Measurements from ENCODE around the gene PCDH9. TPM values are rescaled to one million over a fixed set of nuclear protein-coding genes. Genes with fewer than 3 reads are reported as not detected.

The PCDH9 gene
- total RNA-seq, 1 donor from 2014 or later, result 19.0 TPM

DNA sequence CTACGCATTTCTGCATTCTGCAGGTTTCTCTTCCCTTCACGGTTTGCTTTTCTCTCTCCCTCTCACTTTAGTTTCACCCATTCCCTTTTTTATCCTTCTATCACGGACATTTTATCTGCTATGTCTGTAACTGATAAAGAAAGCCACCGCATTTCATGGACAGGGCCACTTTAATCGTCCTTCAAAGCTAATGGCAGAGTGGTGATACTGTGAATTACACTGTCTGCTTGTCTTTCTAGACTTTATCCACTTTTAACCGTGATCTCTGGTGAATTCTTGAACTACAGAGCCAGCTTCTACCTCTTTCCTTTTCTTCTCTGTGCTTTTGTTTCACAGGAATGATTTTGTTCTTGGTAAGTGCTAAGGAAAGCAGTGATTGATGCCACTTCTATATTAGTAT lies 760.4 kb downstream of the PCDH9 start:
- no peak for DNase-seq (ENCODE audit: low spot score)

DNA sequence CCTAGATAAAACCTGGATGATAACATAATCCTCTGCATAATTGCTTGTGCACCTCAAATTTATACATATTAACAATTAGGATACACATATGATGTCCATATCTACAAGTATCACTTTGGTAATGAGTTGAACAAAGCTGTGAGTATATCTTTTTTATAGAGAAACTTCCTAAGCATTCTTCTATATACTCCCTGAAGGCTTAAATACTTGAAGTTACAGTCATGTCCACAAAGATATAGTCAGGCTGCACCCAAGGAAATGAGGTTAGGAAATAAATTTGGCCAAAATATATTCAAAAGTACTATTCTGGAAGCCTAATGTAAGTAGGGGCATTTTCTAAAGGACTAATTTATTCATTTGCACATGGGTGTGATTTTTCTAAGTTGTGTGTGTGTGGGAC lies 761.5 kb downstream of the PCDH9 start:
- DNase-seq (ENCODE audit: low spot score), result no peak

DNA sequence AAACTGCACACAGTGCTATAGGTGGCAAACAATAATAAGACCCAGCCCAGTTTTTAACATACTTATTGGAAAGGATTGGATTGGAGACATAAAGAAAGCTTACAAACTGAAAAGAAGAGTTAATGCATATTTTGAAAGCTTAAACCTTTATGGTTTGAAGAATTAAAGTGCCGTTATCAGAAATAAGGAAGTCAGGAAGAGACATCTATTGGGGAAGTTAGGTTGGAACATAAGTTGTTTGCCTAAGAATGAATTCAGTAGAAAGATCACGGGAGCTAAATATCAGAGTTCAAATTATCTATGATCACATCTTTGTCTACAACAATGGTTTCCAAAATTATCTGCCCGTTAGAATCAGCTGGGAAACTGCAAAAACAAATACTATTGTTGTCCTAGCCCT lies 767.9 kb downstream of the PCDH9 start:
- no peak for DNase-seq (ENCODE audit: low spot score)

DNA sequence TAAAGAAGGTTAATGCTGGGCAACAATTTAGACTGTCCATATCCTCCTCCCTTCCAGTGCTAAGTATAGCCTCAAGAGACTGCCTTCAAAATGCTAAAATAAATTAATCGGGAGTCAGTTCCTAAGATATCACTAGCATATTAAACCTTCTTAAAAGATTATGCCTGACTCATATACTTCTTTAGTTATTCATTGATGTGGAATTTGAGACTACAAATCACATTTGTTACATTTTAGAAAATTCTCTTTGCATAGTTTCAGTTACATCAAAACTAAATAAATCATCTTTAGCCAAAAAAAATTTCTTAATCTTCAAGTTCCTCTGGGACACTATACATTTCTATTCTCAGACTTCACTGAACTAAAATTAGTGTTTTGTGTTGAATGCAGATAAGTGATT lies 769.1 kb downstream of the PCDH9 start:
- no peak for DNase-seq (ENCODE audit: low spot score)

DNA sequence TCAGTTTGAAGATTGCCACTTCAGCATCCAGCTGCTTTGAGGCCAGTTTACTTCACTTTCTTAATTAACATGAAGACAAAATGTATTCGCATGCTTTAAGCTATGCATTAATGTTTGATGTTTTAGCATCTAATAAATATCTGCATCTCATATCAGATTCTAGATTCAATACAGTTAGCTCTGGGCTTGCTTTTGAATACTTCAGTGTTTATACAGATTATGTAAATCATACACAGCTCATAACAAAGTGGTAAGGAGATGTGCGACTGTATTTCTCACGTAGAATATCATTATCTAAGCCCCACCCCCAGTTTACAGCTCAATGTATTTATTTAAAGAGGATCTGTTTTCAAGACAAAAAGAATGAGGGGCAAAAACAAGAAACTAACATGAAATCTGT lies 770.5 kb downstream of the PCDH9 start:
- no peak for DNase-seq (ENCODE audit: low spot score)

DNA sequence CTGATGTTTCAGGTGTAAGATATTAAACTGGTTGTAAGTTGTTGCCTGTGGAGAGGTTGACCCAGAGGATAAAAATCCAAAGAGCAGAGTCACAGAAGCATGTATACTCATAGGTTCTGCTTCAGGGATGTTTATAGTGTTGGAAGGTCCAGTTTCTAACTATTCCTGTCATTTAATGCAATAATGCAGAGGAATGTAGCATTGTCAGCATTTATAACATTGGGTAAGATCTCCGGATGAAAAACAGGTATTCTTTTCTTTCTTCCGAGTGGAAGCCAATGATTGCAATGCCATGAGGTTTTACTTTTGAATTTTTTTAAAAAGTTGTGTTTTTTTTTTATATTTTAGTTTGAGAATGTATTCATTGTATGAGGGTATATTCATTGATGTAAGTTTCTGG lies 771.0 kb downstream of the PCDH9 start:
- no peak for DNase-seq (ENCODE audit: low spot score)

DNA sequence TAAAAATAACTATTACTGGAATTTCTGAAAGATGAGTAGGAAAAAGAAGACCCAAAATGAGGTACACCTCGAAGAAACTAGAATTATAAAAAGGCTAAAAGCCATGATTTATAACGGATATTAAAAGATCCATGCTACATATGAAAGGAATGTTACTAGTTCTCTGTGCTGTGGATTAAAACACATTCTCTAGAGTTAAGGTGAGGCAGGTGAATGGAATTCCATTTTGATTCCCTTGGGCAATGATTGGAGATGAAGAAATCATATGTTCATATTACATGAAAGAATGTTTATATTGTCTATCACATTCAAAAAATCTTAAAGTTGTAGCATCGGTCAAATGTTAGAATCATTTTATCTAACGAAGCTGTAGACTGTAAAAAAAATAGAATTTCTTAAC lies 783.7 kb downstream of the PCDH9 start:
- DNase-seq (ENCODE audit: low spot score), result no peak

DNA sequence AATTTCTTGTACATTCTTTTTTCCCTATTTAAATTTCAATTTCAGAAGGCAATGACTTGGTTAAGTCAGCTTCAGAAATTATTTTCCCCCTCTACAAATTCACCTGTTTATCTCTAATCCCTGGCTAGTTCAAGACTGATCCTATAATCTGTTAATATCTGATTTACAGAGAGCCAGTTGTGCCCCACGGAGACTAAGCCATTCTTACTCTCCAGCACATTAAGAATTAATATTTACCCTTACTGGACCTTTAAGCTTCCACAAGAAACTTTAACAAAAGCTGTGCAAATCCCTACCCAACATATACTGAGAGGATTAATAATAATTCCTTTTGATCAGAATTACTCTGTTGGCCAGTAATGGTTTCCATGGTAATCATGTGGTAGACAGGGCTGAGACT lies 786.2 kb downstream of the PCDH9 start:
- DNase-seq (ENCODE audit: low spot score), result no peak

DNA sequence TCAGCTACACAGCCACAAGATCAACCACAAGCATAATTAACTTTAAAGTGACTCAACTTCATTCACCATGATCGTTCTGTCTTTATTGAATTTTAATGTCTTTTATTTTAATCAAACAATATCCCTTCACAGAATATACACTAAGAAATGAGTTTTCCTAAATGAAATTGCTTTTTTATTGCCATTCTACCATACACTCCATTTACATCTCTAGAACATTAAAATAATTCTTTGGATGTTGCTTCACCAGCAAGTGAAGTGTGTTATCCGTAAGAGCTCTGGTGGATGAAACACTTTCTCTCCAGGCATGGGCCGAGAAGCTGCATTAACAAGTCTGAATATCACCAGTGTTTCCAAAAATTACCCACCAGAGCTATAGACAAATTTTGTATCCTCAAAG lies 789.2 kb downstream of the PCDH9 start:
- no peak for DNase-seq (ENCODE audit: low spot score)

DNA sequence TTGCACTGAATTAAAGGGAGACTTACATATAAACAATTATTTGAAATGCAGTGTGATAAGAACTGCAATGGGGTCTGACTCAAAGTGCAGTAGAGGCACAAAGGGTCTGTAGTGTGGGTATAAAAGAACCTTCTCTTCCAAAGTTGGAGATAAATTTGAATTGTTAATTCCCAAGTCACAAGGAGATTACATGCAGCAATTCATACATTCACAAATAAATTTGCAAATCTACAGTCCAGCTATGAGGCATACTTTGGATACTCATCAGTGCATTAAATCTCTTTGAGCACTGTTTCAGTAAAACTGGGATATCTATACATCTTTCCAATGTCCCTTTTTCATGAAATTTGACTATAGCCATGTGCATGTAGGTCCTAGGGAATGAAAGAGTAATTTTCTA lies 799.4 kb downstream of the PCDH9 start:
- no peak for DNase-seq (ENCODE audit: low spot score)

DNA sequence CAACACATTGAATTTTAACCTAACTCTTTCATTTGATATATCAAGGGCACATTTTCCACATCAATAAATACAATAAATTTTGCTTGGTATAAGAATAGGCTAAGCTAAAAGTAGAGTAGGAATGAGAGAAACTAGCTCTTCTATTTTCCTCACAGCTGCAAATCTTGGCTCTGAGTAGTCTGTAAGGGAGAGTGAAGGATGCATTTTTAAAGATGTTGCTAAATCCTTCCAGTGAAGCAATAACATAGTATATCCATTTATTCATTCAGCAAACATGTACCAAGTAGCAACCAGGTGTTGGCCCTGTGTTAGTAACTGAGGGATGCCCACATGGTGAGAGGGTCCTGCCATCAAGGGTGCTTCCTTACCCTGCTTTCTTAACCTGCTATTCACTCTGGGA lies 799.9 kb downstream of the PCDH9 start:
- DNase-seq (ENCODE audit: low spot score), result no peak

DNA sequence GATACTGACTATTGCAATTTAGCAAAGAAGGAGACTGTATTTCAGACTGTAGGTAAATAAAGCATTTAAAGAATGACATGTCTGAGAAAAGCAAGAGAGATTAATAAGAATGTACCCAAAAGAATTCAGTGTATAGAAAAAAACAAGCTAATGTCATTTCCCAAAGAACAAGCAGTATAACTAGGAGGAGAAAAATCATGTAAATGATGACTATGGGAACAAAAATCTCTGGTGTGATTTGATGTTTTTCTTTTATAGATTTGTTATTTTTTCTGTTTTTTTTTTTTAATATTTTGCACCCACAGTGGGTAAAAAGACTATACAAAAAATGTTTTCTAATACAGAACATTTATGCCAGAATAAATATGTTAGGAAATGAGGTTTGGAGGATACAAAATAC lies 801.0 kb downstream of the PCDH9 start:
- no peak for DNase-seq (ENCODE audit: low spot score)

DNA sequence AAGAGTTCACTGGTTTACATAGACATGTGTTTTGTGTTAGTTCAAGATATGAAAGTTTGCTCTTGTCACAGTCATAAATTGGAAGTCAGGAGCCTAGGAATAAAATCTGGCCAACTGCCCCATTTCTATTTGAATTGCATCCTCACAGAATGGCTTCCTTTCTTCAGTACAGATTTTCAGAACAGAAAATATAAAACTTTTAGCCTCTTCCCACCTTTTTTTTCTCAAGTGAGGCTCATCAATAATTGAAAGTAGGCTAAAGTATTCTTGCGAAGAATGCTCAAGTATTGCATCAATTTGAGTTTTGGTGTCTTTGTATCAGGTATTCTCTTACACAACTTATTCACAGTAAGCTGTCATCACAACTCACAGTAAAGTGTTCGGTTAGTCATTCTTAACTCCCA lies 802.7 kb downstream of the PCDH9 start:
- no peak for DNase-seq (ENCODE audit: low spot score)

DNA sequence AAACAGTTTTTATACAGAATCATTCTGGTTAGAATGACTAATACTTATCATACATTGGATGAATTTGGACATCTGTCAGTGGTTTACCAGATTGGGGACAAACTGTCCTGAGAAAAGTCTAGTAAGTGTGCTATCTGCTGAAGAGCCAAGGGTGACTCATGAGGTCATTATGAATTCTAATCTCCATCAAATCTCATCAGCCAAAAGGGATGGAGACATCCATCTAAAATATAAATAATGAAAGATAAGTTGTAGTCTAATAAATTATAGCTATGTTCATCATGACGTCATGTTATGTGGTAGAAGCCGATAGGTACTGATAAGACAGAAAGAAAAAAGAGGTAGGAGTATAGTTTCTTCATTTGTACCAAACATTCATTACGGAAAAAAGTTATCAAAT lies 804.4 kb downstream of the PCDH9 start:
- no peak for DNase-seq (ENCODE audit: low spot score)

DNA sequence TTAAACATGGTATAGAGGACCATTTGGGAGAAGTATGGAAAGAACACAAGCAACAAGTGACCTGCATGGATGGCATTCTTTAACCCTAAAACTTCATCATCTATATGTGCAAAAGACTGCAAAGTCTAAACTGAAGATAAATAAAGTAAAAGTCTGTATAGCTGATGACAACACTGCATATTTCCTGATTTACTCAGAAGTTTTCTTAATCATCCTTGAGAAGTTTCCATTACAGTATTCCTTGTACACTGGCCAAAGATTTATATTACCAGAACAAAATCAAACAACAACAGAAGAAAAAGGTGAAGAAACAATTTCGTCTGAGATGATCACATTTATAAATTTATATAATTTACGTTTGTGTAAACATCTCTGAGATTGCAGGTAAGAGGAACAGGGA lies 805.7 kb downstream of the PCDH9 start:
- DNase-seq (ENCODE audit: low spot score), result no peak

DNA sequence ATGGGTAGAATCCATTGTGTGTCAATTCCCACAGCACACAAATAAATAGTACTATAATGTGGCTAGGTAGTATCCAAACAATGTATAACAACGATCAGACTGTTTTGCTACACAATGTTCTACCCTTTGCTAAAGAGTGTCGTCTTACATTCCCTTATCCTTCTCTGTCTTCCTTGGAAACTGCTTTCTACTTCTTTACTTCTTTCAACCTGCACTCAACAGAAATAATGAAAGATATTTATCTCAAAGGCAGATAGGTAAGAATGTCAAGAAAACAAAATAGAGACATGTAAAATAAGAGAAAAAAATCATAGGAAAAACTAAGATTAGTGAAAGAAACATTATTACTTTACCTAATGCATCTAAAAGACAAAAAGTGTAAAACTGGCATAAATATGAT lies 814.7 kb downstream of the PCDH9 start:
- DNase-seq (ENCODE audit: low spot score), result no peak

DNA sequence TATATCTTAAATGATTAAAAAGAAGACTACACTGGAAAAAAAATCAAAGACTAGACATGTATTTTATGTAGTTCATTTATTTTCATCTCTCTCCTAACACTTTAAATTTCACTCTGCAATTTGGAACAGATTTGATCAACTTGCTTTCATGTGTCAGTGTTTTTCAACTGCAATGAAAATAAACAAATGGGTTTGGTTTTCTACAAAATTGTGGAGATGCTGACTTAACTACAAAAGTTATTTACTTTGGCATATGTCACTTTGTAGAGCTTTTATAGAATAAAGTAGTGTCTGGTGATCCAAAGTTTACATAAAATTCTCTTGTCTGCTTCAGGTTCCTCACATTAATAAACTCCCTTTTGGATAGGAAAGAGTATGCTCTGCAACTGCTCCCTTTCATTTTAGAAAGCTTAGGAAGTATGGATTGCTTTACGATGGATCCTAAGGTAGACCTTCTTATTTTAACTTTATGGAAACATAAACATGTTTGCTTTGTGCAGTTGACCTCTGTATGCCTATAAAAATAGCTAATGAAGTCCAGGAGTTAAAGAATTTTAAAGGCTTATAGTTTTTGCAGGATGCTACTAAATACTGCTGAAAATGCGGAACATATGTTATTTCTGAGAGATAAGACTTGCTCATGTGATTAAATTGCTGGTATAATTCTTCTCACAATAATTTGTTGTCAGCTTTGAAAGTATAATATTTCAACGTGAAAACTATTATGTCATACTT lies 815.9 kb downstream of the PCDH9 start:
- no peak for DNase-seq (ENCODE audit: low spot score)

DNA sequence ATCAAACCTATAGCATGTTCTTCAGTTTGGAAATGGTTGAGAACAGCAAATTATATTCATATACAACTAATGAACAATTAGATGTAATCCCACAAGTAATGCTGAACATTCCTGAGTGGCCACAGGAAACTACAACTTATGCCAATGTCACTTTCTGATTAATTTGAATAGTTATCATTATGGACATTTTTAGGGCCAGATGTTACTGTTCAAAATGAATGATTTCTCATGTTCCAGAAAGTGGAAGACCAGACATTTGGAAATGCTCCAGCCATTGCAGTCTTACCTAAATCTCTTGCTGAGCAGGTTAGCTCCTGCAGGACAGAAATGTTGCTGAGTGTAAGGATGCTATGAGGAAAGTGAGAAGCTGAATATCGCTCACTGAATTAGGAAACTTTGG lies 819.8 kb downstream of the PCDH9 start:
- DNase-seq (ENCODE audit: low spot score), result no peak

DNA sequence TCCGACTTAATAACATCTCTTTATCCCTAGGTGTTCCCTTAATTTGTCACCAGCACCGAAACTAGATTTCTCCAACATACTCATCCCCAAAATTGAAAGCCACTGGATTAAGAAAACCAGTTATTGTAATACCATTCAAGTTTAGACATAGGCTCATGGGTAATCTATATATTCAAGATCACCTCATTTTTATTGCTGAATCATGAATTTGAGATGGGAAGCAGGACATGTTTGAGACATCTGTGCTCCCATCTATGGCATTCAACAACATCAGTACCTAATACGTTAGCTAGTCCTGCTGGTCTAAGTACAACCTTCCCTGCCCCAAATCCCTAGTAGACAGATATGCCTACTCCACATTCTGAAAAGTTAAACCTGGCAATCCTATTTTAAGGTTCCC lies 820.6 kb downstream of the PCDH9 start:
- DNase-seq (ENCODE audit: low spot score), result no peak

DNA sequence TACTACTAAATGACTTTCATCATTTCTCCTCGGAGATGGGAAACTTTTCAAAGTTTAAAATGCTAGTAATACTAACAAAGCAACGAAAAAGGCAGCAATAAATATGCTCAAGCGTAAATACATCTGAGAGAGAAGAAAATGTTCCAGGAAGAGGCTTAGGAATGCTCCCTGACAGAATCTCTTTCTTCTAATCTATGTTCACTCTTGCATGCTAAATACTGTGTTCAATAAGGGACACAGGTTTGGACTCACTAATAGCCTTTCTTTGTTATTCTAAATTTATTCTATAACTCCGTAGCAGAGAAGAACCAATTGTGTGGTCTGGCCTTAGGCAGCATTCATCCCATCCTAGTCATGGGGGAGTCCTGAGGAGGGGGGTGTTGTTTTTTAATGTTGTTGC lies 823.0 kb downstream of the PCDH9 start:
- no peak for DNase-seq (ENCODE audit: low spot score)

DNA sequence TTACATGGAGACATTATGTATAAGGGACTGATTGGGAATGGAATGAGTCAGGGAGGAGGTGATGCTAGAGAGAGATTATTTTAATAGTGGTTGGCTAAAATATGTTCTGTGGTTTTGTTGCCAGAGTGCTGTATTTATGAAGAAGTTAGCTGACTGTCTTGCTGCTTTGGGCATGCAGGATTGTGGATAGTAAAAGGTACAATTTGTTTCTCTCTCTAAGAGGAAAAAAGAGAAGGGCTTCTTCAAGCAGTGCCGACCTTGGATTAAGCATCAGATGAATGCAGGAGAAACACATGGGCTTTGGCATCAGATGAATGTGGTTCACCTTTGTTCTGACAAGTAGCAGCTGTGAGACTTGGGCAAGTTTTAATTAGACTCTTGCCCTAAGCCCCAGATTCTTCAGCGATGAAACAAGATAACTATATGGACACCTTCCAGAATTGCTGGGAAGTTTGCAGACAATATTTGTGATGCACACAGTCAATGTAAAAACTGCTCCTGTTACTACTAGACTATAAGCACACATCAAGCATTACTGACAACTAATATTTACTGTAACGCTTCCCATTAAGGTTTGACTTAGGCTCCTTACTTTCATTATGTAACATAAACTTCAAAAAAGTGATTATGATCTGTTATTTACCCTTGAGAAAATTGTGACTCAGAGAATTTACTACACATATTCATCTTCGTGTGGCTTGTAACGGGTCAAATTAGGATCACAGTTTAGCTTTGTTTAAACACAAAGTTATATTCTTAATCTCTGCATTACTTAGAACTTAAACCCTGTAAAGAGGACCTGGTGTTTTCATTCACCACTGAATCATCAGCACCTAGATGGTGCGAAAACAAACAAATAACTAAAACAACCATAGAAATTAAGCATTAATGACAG lies 824.0 kb downstream of the PCDH9 start:
- DNase-seq (ENCODE audit: low spot score), result no peak

DNA sequence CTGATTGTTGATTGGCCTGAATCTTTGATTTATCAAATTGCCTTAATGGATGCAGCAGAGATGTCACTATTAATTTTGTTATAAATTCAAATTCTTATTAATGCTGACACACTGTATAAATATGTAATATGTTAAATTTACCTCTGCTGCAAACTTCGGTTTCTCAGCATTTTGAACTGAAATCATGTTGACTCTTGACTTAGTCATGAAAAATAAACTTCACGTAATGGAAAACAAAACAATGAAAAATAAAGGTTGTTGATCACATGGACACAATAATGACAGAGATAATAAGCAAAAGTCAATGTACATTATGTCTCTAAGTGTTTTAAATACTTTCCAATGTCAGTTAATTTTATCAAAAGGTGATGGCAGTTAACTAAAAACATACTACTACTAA lies 827.6 kb downstream of the PCDH9 start:
- DNase-seq (ENCODE audit: low spot score), result no peak

DNA sequence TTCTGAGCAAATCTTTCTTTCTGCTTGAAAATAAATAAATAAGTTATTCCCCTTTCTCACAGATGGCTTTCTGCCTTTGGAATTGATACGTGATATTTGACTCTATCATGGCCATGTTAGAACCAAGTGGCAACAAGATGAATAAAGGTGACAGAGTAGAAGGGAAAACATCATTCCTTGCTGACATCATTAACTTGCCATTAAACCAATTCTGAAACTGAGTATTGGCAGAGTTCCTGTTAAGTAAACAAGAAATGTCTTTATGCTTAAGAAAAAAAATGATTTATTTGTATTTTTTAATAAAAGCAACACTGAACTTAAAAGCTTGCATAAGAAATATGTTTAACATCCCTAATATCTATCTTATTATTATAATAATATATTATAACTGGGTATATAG lies 828.1 kb downstream of the PCDH9 start:
- no peak for DNase-seq (ENCODE audit: low spot score)
